HG02763 (cell line): ENCODE measurements around the gene YES1.
"Not testable (repeated sequence)": the region's sequence is repeated elsewhere in the genome, so short reads cannot be mapped to it uniquely, and the experiment has no call there.

Experiments used
- ATAC-seq: cut with Tn5 transposase; IDR thresholded peaks from one replicate; pipeline ENCODE4 v1.9.1; 2021; ENCODE audit warnings: mild to moderate bottlenecking, moderate library complexity; ENCODE audit not compliant: unreplicated experiment

Gene YES1

GRCh38 chr18:730692-731091, 81.3 kb downstream of the YES1 start:
- ATAC-seq: no peak

DNA sequence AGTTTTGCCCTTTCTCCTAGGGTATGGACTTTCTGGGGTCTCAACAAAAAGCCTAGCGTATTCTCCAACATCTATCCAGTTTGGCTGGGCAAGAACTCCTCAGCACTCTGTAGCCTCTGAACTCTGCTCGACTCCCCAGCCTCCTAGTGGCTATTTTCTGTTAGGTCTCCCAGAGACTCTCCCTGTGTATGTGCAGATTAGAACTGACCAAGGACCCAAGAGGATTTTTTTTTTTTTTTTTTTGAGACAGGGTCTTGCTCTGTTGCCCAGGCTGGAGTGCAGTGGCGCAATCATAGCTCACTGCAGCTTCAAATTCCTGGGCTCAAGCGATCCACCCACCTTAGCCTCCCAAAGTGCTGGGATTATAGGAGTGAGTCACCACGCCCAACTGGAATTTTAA, 81.9 kb downstream of the YES1 start:
- not testable (repeated sequence) for ATAC-seq

- ATAC-seq: no peak
These were observed 86.4 kb downstream of the YES1 start for GRCh38 chr18:725646-726045.

- no peak for ATAC-seq
These were observed 88.4 kb downstream of the YES1 start for GRCh38 chr18:723541-724080.

DNA sequence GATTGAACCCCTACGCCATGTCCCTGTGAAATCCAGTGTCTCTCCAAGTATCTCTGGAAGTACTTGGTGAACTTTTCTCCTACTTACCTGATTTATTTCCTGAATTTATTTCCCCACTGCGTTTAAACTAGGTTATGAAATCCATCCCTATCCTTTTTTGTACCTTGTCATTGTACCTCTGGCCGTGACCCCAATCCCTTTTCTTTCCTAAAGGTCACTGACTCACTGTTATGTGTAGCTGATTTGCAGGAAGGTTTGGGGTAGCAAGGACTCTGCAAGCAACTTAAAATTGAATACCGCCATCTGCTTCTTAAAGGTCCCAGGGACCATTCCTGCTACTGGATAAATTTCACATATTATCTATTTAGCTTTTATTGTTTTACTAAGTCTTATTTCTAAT, 95.0 kb downstream of the YES1 start:
- no peak for ATAC-seq

GRCh38 chr18:715626-716025, 96.4 kb downstream of the YES1 start:
- ATAC-seq: no peak

- ATAC-seq: no peak
These were observed 98.9 kb downstream of the YES1 start for GRCh38 chr18:713135-713490.

- ATAC-seq: peak; percentile 86
These were observed 99.5 kb downstream of the YES1 start, which contains the start of gene ENOSF1 for GRCh38 chr18:712401-713134. TSS of gene ENOSF1 (minus strand) at chr18:712630. CDS start at chr18:712587, 43 bp downstream.

- peak; percentile 59 for ATAC-seq
These were observed 100.2 kb downstream of the YES1 start for GRCh38 chr18:711657-712400.

- no peak for ATAC-seq
These were observed 100.8 kb downstream of the YES1 start for GRCh38 chr18:711310-711656.

GRCh38 chr18:710418-711300, 101.4 kb downstream of the YES1 start:
- ATAC-seq: no peak

DNA sequence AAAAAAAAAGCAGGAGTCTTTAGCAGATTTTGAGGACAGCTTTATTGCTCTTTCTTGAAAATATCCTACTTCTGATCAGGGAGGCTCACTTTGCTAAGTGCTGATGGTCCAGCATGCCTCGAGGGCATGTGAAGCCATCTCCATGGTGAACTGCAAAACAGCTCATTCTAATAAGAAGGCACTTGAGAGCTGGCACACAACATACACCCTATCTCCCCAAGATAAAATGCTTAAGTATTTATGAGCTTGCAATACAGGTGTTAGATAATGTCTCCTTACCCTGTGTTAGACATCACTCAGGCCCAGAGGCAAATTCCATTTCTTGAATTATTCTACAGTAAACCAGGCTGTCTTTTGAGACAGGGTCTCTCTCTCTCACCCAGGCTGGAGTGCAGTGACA, 102.3 kb downstream of the YES1 start:
- ATAC-seq: no peak

- no peak for ATAC-seq
These were observed 103.9 kb downstream of the YES1 start for GRCh38 chr18:708096-708495.

GRCh38 chr18:706405-706804, 105.6 kb downstream of the YES1 start:
- no peak for ATAC-seq

GRCh38 chr18:703213-703967, 108.7 kb downstream of the YES1 start:
- ATAC-seq: no peak

GRCh38 chr18:697800-698199, 114.2 kb downstream of the YES1 start:
- ATAC-seq: no peak

DNA sequence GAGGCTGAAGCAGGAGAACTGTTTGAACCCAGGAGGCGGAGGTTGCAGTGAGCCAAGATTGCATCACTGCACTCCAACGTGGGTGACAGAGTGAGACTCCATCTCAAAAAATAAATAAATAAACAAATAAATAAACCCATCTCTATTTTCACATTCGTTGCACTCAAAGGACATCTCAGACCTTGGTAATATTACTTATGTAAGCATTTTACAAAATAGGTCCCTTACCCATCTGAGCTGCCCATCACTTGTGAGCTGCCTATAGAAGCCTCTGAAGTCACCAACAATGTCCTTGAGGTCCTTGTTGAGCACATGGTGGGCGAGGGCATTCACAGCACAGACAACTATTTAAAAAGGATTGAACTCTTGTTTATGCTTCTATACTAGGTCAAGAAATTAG, 115.0 kb downstream of the YES1 start:
- no peak for ATAC-seq

GRCh38 chr18:693466-694187, 118.4 kb downstream of the YES1 start:
- no peak for ATAC-seq

DNA sequence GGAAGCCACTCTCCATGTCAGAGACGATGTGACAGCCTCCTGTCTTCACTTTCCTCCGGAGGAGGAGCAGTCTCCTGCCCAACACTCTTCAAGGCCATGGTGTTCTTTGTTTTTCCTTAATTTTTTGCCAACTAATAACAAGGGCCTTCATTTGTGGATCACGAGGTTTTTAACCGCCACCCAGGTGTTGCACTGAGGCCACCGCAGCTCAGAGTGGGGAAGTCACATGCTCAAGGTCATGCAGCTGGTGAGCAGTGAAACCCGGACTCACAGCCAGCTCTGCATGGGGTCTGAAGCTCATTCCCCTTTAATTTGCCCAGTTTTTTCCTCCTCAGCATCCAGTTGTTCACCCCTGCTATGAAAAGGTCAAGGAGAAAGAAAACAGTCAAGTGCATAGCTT, 119.2 kb downstream of the YES1 start:
- ATAC-seq: no peak

DNA sequence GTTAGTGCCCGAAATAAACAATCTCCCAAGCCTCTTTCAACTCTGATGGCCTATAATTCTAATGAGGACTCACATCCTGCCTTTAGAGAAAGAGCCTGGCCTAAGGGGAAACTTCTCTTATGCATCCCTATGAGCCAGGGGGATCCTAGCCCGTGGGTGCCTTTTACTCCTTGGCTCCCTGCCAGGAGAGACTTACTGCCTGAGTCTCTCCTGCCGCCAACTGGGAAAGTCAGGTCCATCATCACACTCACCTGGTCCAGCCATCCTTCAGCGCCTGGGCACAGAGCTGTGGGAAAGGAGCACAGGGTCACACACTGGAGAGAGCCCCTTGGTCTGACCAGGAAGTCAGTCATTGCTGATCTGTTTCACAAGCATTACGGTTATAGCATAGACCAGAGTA, 123.7 kb downstream of the YES1 start:
- no peak for ATAC-seq
